Subcutaneous adipose tissue (tissue), 4 donors: ENCODE measurements around the gene PEPD. TPM values are rescaled to one million over a fixed set of nuclear protein-coding genes. Genes with fewer than 3 reads are reported as not detected.

Experiments
- total RNA-seq, 4 donors: library from RNA; depleted of rRNA; stranded (reverse); fragments of >200 nt; gene quantifications; one replicate each; pipeline ENCODE4 v1.1.0, GENCODE V29; 2016
- TF ChIP-seq, protein P1 (sequence below): fragments of 450-650 bp; IDR thresholded peaks from one replicate; pipeline ENCODE4 v1.5.1; 2016; ENCODE audit warnings: low read depth, mild to moderate bottlenecking, control low read depth, antibody characterized with exemption, moderate library complexity

The PEPD gene
- total RNA-seq, 4 donors from 2014 or later = 71.3 to 110 (median 92.6) TPM

DNA sequence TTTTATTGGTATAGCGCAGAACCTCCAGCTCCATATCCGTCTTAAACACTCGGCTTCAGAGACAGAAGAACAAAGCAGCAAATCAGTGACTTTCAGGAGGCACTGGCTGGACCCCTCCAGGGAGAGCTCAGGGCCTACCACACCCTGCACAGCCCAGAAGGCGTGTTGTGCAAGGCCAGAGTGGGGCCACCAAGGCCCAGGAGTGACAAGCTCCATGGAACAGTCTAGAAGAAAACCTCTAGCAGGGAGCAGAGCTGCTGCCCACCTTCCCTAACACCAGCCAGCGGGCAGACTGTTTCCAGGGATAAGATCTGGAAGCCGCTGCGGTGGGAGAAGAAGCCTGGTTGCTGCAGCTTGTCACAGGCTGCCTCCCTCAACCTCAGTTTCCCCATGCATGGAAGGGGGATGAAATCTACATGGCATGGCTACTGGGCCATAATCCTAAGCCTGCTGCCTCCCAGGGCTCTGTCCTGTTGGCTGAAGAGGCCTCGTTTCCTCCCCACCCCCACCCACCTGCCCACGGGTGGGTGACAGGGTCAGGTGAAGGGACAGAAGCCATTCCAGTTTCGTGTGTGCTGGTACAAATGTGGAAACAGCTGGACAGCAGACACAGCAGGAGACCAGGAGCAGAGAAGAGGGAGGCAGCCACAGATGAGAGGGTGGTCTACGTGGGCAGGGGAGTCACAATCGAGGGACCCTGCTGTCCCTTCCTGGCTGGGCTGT is 57.4 kb downstream of the PEPD start:
- TF ChIP-seq, protein P1, sequence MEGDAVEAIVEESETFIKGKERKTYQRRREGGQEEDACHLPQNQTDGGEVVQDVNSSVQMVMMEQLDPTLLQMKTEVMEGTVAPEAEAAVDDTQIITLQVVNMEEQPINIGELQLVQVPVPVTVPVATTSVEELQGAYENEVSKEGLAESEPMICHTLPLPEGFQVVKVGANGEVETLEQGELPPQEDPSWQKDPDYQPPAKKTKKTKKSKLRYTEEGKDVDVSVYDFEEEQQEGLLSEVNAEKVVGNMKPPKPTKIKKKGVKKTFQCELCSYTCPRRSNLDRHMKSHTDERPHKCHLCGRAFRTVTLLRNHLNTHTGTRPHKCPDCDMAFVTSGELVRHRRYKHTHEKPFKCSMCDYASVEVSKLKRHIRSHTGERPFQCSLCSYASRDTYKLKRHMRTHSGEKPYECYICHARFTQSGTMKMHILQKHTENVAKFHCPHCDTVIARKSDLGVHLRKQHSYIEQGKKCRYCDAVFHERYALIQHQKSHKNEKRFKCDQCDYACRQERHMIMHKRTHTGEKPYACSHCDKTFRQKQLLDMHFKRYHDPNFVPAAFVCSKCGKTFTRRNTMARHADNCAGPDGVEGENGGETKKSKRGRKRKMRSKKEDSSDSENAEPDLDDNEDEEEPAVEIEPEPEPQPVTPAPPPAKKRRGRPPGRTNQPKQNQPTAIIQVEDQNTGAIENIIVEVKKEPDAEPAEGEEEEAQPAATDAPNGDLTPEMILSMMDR = no peak

DNA sequence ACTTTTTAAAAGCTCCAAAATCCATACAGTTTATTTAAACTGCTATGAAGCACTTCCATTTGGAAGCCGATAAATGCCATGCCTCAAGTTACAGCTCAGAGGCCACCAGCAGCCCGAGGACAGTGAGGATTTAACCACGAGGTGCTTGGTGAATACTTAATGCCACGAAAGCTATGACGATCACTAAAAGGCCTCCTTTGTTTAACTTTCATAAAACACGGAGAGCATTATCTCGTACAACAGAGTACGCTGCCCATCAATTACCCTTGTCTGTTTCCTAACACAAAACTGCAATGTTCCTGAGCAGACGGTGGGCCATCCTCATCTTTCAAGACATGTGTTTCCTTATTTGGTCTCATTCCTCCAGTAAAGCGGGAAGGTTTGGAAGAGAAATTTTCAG is 58.4 kb downstream of the PEPD start:
- TF ChIP-seq, protein P1 = no peak

DNA sequence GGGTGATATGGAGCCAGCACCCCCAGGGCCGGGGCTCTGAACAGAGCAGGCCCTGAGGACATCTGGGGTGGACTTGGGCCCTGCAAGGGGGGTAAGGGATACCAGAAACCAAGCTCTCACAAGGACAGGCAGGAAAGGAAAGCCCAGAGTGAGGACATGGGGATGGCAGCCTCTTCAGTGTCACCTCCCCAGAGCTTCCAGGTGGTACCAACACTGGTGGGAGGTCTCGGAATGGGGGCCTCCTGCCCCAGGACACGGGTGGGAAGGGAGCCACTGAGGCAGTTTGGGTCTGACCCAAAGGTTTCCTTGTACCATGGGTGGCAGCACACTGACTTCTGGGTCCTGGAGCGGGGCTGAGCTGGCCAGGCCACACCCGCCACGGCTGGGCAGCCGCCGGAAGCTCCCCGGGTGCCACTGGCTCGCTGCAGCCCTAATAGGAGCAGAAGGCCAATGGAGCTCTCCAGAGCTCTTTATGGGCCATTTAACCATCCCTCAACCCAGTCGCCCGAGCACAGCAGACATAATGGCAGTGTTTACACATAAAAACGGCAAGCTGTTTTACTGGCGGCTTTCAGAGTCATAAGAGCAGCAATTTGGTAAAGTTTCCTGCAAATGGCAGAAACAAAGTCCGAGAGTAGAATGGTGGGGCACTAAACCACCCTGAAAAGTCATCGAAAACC is 59.3 kb downstream of the PEPD start:
- TF ChIP-seq, protein P1 = no peak

DNA sequence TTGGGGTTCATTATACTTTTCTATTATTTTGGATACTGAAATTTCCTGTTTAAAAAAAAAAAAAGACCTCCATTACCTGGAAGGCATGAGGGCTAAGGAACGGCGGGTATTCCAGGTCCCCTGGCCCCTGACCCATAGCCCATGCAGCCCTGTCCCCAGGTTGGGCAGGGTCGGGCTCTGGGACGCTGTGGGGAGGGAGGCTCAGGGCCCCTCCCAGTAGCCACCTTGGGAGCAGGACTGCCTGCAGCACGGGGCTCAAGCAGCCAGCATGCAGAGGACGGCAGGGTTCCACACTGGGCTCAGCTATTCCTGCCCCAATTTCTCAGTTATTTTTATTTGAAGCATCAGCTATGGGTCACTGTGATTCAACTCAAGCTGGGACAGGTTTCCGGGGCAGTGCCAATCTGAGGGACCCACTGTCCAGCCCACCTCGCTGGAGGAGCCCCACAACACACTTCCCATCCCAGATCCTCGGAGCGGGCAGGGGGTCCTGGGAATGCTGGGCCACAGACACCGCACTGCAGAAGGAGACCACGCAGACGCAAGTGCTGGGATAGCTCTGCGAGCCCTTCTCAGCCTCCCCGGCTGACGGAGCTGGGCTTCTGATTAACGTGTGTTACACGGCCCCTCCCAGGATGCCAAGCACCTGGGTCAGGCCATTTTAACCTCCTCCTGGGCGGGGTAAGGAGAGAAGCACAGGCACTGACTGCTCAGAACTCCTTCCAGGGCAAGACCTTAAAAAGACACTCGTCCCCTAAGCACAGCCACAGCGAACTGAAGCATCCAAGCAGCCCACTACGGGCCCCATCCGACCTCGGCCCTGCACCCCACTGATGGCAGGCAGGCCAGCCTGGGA is 60.1 kb downstream of the PEPD start:
- TF ChIP-seq, protein P1 = no peak

DNA sequence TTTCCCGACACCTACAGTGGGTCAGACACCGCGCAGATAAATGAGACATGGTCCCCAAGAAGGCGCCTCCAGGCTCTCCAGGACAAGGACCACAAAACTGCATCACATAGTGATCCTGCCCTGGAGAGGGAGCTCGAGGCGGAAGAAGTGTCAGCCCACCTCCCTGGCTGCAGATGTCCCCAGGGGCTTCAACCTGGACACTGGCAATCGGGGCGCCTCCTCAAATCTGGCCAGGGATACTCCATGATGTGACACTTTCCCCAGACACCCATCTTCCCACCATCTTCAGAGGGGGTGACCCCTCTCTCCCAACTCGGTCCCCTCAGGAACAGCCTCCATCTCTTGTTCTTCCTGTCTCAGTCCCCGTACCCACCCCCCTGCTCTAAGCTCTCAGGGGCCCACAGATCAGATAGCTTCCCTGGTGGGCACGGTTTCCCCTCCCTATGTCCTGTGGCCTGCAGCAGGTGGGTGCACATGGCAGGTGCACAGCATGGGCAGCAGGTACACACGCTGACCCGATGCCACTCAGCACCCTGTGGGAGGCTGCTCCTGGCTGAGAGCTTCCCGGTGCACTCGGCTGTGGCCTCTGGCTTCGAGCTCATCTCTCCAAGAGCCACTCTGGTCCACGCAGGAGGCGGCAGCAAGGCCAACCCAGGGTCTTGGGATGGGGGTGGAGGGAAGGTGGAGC is 61.2 kb downstream of the PEPD start:
- TF ChIP-seq, protein P1 = no peak

DNA sequence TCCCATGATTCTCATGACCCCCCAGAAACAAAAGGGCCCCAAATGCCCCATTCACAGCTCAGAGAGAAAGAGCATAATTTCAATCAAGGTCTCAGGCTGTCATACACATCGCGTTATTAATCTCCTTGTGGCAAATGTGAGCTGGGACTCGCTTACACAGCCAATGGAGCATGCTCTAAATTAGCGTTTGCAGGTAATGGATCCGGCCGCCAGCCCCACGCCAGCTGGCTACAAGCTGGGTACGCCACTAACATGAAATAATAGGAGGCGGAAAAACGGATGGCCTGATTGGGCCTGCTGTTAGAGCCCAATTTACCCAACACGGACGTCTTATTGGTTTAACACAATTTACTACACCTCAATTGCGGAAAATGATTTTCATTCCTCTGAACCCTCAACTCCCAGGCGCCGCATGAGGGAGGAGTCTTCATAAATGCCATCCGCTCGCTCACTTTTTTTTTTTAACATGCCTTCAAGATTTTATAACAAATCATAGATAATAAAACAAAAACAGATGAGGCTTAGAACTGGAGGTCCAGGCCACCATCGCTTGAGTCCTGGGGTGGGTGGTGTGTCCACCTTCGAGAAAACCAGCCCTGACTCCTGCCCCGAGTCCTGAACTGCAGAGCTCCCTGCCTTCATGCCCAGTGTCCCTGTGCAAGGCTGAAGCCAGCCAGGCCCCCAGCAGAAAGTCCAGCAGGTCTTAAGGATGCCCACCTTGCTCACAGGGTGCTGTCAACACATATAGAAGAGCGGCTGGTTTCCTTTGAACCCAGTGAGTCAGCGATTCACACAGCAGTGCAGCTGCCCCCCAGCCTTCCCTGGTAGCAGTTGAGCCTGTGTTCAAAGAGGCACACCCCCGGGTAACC is 62.1 kb downstream of the PEPD start:
- TF ChIP-seq, protein P1 = no peak
